ENCODE data around the gene CBY1.
"Not testable (repeated sequence)": the region's sequence is repeated elsewhere in the genome, so short reads cannot be mapped to it uniquely, and the experiment has no call there.

CBY1 gene

GRCh38 chr22:38629108-38629507 lies 27.3 kb upstream of the CBY1 start:
- no peak for TF ChIP-seq GATA1 (IDR thresholded peaks at IDR 0.05; ENCODE audit: low read depth, low read length)
- no peak for TF ChIP-seq POLR2A (IDR thresholded peaks at IDR 0.05; ENCODE audit: low read length)
- DNase-seq = no peak

- no peak for DNase-seq
Measured at GRCh38 chr22:38631724-38632123, 24.7 kb upstream of the CBY1 start.

GRCh38 chr22:38632528-38632927 lies 23.9 kb upstream of the CBY1 start:
- TF ChIP-seq POLR2A (IDR thresholded peaks at IDR 0.05; ENCODE audit: low read length) (no peak), GATA1 (IDR thresholded peaks at IDR 0.05; ENCODE audit: low read depth, low read length) (no peak)
- DNase-seq = peak; percentile 24 to 72

More at GRCh38 chr22:38631724-38632123, 24.7 kb upstream of the CBY1 start:
- TF ChIP-seq GATA1 (IDR thresholded peaks at IDR 0.05; ENCODE audit: low read depth, low read length) (no peak), POLR2A (IDR thresholded peaks at IDR 0.05; ENCODE audit: low read length) (no peak)

- TF ChIP-seq POLR2A (IDR thresholded peaks at IDR 0.05; ENCODE audit: low read length) (no peak), GATA1 (IDR thresholded peaks at IDR 0.05; ENCODE audit: low read depth, low read length) (no peak)
Measured at GRCh38 chr22:38638216-38638615, 18.2 kb upstream of the CBY1 start.

GRCh38 chr22:38638728-38639127 lies 17.7 kb upstream of the CBY1 start:
- peak in 1 of 2 experiments; percentile 26 for DNase-seq
- TF ChIP-seq GATA1 (IDR thresholded peaks at IDR 0.05; ENCODE audit: low read depth, low read length) (no peak), POLR2A (IDR thresholded peaks at IDR 0.05; ENCODE audit: low read length) (no peak)

More at GRCh38 chr22:38638216-38638615, 18.2 kb upstream of the CBY1 start:
- no peak for DNase-seq

- TF ChIP-seq GATA1 (IDR thresholded peaks at IDR 0.05; ENCODE audit: low read depth, low read length) (no peak), POLR2A (IDR thresholded peaks at IDR 0.05; ENCODE audit: low read length) (no peak)
Measured at GRCh38 chr22:38641476-38642040, 14.9 kb upstream of the CBY1 start.

GRCh38 chr22:38644245-38644644 lies 12.2 kb upstream of the CBY1 start:
- DNase-seq = not testable (repeated sequence)

More at GRCh38 chr22:38641476-38642040, 14.9 kb upstream of the CBY1 start:
- DNase-seq = no peak

GRCh38 chr22:38645430-38645829 lies 11.0 kb upstream of the CBY1 start:
- DNase-seq = no peak
- no peak for TF ChIP-seq GATA1 (IDR thresholded peaks at IDR 0.05; ENCODE audit: low read depth, low read length)
- no peak for TF ChIP-seq POLR2A (IDR thresholded peaks at IDR 0.05; ENCODE audit: low read length)

- DNase-seq = no peak
- TF ChIP-seq GATA1 (IDR thresholded peaks at IDR 0.05; ENCODE audit: low read depth, low read length) = no peak
- TF ChIP-seq POLR2A (IDR thresholded peaks at IDR 0.05; ENCODE audit: low read length) = no peak
Measured at GRCh38 chr22:38649841-38650522, 6.5 kb upstream of the CBY1 start.

GRCh38 chr22:38652859-38653258 lies 3.6 kb upstream of the CBY1 start:
- no peak for DNase-seq
- TF ChIP-seq POLR2A (IDR thresholded peaks at IDR 0.05; ENCODE audit: low read length) = no peak
- TF ChIP-seq GATA1 (IDR thresholded peaks at IDR 0.05; ENCODE audit: low read depth, low read length) = no peak

GRCh38 chr22:38653741-38654140 lies 2.7 kb upstream of the CBY1 start:
- TF ChIP-seq POLR2A (IDR thresholded peaks at IDR 0.05; ENCODE audit: low read length) (no peak), GATA1 (IDR thresholded peaks at IDR 0.05; ENCODE audit: low read depth, low read length) (no peak)
- no peak for DNase-seq

- TF ChIP-seq POLR2A (IDR thresholded peaks at IDR 0.05; ENCODE audit: low read length) = no peak
- DNase-seq = peak; percentile 51 to 53
Measured at GRCh38 chr22:38655519-38656255, 751 bp upstream of the CBY1 start.

- peak; percentile 43 to 57 for DNase-seq
- TF ChIP-seq POLR2A (IDR thresholded peaks at IDR 0.05; ENCODE audit: low read length) = no peak
- TF ChIP-seq GATA1 (IDR thresholded peaks at IDR 0.05; ENCODE audit: low read depth, low read length) = no peak
Measured at GRCh38 chr22:38657045-38657909, 839 bp downstream of the CBY1 start.

GRCh38 chr22:38674888-38675287 lies 18.4 kb downstream of the CBY1 start:
- DNase-seq = no peak
- TF ChIP-seq POLR2A (IDR thresholded peaks at IDR 0.05; ENCODE audit: low read length) (no peak), GATA1 (IDR thresholded peaks at IDR 0.05; ENCODE audit: low read depth, low read length) (no peak)

Data from erythroblast (primary cell).